UCSD-AML1 (cell line): ENCODE results near the gene ATP8A2.
"Not testable (repeated sequence)": the region's sequence is repeated elsewhere in the genome, so short reads cannot be mapped to it uniquely, and the experiment has no call there.

Experiments
- DNase-seq: peaks from one replicate; lab custom pipeline; 2025; ENCODE audit not compliant: unreplicated experiment; lab: John Stamatoyannopoulos, UW

ATP8A2 gene

GRCh38 chr13:25371875-25372283 lies at the start of gene ATP8A2:
Gene ATP8A2 (plus strand): TSS chr13:25371974. CDS start chr13:25372213, 239 bp downstream.
- no peak for DNase-seq

DNA sequence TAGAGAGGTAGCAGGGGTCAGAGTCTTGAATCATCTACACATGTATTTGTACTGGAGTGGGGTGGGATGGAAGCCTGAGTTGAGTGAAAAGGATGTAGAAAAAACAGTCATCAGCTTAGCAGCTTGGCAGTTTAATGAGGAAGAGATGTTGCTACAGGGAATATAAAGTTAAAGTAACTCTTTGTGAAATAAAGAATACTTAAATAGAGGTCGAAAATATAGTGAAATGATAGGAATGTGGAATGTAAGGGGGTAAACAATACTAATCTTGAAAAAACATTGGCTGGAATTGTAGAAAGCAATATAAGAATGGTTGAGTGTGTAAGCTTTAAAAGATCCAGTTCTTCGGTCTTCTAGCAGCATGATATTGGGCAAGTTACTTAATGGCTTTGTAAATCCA lies 47.7 kb upstream of the ATP8A2 start:
- DNase-seq, result no peak

GRCh38 chr13:25329706-25330105 lies 42.1 kb upstream of the ATP8A2 start:
- DNase-seq, result no peak

- no peak for DNase-seq
Measured at GRCh38 chr13:25330541-25330940, 41.2 kb upstream of the ATP8A2 start.

GRCh38 chr13:25335856-25336255 lies 35.9 kb upstream of the ATP8A2 start:
- DNase-seq, result no peak

- no peak for DNase-seq
Measured at GRCh38 chr13:25345576-25345975, 26.2 kb upstream of the ATP8A2 start.

- no peak for DNase-seq
Measured at GRCh38 chr13:25347151-25347550, 24.6 kb upstream of the ATP8A2 start.

DNA sequence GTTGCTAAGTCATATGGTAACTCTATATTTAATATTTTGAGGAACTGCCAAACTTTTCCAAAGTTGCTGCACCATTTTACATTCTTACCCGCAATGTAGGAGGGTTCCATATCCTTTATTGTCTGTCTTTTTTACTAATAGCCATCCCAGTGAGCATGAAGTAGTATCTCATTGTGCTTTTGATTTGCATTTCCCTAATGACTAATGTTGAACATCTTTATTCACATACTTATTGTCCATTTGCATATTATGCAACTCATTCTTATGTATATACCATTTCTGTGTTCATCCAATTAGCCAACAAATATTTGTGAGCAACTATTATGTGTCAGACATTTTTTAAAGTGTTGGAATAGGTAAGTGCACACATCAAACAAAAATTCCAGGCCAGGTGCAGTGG lies 20.4 kb upstream of the ATP8A2 start:
- no peak for DNase-seq

- DNase-seq, result no peak
Measured at GRCh38 chr13:25352230-25352629, 19.5 kb upstream of the ATP8A2 start.

DNA sequence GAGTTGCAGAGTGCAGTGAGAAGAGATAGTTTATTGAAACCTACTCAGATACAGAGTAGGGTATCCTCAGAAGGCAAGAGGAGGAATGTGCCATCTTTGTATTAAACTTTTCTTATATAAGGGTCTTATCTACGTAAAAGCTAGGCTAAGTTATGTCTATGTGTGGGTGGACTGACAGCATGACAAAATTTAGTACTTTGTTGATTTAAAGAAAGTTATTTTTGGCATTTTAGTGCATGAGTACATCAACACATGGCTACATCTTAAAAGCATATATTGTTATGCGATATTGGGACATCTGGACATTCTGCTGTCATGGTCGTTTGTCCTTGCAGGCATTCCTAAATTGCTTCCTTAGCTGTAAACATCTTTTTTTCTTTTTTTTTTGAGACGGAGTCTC lies 19.0 kb upstream of the ATP8A2 start:
- DNase-seq, result no peak

DNA sequence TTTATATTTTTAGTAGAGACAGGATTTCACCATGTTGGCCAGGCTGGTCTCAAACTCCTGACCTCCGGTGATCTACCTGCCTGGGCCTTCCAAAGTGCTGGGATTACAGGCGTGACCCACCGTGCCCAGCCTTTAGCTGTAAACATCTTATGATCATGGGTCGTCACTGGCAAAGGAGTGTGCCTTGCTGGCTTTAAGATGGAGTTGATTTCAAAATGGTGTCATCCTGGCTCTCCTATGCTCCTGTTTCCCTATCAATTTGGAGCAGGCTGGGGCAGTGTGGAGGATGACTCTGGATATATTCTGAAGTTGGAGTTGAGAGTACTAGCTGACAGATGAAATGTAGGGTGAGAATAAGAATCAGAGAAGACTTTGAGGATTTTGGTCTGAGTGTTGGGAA lies 18.4 kb upstream of the ATP8A2 start:
- DNase-seq, result no peak

DNA sequence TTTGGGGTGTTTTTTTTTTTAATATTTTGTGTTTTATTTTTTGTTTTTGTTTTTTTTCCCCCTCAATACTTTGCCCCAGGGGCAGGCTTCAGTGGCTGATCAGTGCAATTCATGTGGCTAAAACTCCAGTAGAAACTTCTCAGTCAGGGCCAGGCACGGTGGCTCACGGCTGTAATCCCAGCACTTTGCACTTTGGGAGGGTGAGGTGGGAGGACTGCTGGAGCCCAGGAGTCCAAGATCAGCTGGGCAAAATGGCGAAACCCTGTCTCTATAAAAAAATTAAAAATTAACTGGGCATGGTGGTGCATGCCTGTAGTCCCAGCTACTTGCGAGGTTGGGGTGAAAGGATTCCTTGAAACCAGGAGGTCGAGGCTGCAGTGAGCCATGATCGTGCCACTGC lies 17.4 kb upstream of the ATP8A2 start:
- no peak for DNase-seq

DNA sequence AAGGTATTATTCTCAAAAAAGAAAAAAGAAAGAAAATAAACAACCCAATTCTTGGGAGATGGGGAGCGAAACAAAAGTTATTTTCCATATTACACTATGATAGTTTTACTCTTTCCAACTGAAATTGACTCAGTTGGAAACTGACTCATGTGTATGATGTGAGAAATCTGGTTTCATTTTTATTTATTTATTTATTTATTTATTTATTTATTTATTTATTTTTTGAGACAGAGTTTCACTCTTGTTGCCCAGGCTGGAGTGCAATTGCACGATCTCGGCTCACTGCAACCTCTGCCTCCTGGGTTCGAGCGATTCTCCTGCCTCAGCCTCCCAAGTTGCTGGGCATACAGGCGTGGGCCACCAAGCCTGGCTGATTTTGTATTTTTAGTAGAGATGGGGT lies 11.3 kb upstream of the ATP8A2 start:
- not testable (repeated sequence) for DNase-seq

- DNase-seq, result no peak
Measured at GRCh38 chr13:25365720-25366235, 6.0 kb upstream of the ATP8A2 start.

DNA sequence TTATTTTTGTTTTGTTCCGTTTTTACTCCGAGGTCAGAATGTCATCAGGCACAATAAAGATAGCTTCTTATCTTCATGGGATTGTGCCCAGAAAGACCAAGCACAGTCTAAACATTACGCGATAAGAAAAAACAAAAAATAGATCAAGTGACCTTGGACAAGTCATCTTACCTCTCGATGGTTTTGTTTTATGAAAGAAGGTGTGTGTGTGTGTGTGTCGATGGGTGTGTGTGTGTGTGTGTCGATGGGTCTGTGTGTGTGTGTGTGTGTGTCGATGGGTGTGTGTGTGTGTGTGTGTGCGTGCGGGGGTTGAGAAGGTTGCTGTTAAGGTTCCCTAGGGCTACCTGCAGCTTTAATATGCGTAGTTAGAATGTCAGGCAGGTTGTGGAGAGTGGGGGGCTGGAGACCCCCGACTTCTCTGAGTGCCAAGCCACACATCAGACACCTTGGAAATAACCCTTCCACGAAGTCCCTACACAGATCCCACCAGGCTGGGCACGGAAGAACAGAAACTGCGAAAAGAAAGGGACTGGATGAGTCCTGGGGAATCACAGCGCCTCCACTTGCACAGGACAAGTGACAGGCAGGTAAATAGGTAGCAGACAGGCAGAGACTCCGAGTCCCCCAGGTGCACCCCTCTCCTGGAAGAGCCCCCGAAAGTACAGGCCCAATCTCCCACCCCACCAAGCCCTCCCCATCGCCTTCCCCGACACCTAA lies 458 bp upstream of the ATP8A2 start:
- no peak for DNase-seq

- DNase-seq, result no peak
Measured at GRCh38 chr13:25372284-25373081, 709 bp downstream of the ATP8A2 start.

GRCh38 chr13:25375727-25376358 lies 4.1 kb downstream of the ATP8A2 start:
- DNase-seq, result no peak

GRCh38 chr13:25377244-25377962 lies 5.6 kb downstream of the ATP8A2 start:
- no peak for DNase-seq

DNA sequence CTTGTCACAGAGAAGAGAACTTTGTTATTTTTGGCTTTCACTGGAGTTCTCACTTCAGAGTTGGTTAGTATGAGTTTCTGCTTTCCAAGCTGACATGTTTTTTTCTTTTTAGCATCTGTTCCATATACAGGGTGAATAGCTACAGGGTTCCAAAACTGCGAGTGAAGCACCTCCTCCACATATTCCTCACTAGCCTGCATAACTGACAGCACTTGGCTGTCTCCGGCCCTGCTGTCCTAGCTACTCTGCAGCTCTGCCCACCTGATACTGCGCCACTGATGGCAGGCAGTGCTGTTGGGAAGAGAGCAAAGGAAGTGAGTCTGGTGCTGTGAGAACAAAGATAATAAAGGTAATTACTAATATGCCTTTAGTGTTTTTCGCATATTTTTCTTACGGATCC lies 6.8 kb downstream of the ATP8A2 start:
- no peak for DNase-seq

DNA sequence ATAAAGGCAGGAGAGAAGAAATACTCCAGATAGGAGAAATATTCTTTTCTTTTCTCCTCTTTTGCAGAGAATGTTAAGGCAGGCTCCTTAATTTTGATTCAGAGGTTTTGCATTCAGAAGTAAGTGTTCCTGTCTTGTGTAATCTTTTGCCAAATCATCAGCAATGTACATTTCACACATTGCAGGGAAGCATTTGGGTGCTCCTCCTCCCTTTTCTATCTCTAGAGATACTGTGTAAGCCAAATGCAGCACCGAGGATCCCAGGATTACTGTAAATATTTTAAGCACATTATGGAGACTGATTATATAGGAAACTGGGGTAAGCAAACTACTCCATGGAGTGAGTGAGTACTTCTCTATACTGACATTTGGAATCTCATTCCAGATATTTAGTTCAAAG lies 7.2 kb downstream of the ATP8A2 start:
- DNase-seq, result no peak

DNA sequence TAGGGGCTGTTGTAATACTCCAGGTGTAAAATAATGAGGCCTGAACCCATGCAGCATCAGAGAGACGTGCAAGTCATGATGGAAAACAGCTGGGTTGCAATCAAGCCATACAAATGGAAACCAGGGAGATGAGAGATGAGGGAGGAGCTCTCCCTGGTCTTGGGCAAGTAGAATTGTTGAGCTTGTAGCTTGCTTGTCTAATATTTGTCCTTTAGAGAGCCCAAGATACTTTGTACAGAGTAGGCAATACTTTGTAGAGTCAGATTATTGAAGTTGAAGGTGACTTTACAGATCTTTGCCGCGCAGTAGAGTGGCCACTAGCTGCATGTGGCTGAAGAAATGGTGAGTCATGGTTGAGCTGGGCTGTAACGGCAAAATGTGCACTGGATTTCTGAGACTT lies 8.3 kb downstream of the ATP8A2 start:
- DNase-seq, result no peak
